GM18499 (cell line): ENCODE data around the gene FN3KRP.

Source experiments
- ATAC-seq: cut with Tn5 transposase; IDR thresholded peaks from one replicate; pipeline ENCODE4 v1.9.1; 2021; ENCODE audit warnings: moderate number of reproducible peaks; ENCODE audit not compliant: insufficient read depth, unreplicated experiment

The FN3KRP gene

GRCh38 chr17:82703935-82704865, 12.3 kb upstream of the FN3KRP start:
- no peak for ATAC-seq

- ATAC-seq: no peak
Measured at GRCh38 chr17:82704886-82705285, 11.6 kb upstream of the FN3KRP start.

DNA sequence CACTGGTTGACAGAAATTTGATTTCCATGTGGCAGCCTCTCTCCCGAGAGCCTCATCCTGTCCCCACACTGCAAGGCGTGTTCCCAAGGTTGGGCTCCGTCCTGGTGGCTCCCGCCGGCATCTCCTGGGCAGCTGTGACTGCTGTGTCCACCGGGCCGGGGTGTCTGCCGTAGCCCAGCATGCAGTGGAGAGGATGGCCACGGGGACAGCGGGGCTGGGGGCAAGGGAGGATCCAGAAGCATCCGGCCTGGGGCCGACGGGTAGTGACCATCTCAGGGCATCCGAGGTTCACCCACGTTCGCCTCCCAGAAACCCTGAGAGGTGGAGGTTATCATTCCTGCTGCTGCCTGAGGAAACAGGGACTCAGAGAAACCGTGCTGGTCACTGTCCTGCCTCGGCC, 10.8 kb upstream of the FN3KRP start:
- ATAC-seq: no peak

DNA sequence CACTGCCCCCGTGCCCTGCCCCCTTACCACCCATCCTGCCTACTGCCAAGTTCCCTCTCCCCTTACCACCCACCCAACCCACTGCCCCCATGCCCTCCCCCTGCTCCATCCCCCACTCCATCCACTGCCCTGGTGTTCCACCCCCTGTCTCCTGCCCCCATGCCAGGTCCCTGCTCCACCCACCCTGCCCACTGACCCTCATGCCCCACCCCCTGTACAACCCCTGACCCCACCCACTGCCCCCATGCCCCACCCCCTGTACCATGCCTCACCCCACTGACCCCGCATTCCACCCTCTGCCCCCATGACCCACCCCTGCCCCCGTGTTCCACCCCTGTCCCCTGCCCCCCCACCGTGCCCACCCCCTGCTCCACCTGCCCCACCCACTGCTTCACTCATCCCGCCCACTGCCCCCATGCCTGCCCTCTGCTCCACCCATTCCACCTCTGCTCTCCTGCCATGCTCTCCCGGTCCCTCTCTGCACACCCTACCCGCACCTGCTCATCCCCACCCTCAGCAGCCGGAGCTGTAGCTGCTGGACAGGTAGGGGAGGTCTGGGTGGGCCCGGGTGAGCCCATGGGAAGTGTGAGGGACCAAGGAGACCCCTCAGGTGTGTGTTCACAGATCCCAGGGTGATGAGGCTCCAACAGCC, 7.4 kb upstream of the FN3KRP start:
- ATAC-seq: no peak

- no peak for ATAC-seq
Measured at GRCh38 chr17:82709676-82710498, 6.6 kb upstream of the FN3KRP start.

- ATAC-seq: no peak
Measured at GRCh38 chr17:82710499-82711232, 5.8 kb upstream of the FN3KRP start.

GRCh38 chr17:82713071-82713723, 3.3 kb upstream of the FN3KRP start:
- no peak for ATAC-seq

- no peak for ATAC-seq
Measured at GRCh38 chr17:82718986-82719685, 2.6 kb downstream of the FN3KRP start.

DNA sequence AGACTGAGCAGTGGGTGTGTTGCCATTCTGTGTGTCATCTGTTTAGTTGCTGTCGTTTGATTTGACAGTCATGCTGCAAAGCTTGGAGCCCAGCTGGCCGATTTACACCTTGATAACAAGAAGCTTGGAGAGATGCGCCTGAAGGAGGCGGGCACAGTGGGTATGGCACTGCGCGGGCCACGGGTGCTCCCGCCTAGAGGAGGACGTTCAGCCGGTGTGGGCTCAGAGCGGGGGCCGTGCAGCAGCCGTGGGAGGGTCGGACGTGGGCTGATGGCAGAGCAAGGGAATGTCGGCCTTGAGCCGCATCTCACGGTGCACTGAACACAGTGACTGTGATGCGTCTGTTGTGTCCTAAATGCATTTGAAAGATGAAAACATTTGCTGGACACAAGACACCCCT, 3.7 kb downstream of the FN3KRP start:
- no peak for ATAC-seq

DNA sequence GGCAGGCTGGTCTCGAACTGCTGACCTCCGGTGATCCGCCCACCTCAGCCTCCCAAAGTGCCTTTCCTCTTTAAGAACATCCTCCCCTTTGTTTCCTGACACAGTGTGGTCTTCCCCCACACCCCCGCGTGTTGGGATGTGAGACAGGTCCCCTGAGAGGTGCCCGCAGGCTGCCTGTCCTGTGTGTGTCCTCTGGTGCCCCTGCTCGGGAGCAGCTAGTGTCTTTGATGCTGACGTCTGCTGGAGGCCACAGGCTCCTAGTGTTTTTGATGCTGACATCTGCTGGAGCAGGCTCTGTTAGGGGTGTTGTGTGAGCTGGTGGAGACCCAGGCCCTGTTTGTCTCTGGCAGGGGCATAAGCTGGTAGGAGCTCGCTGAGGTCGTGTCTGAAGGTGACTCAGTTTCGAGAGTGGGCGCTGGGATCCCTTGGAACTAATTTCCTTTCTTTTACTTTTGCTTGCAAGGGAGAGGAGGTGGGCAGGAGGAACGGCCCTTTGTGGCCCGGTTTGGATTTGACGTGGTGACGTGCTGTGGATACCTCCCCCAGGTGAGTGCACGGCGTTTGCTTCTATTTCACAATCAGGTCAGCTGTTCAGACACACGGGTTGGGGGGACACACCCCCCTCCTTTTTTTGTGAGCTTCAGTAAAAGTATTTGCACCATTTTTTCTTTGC, 6.0 kb downstream of the FN3KRP start:
- ATAC-seq: no peak

GRCh38 chr17:82723169-82723807, 6.8 kb downstream of the FN3KRP start:
- ATAC-seq: no peak

DNA sequence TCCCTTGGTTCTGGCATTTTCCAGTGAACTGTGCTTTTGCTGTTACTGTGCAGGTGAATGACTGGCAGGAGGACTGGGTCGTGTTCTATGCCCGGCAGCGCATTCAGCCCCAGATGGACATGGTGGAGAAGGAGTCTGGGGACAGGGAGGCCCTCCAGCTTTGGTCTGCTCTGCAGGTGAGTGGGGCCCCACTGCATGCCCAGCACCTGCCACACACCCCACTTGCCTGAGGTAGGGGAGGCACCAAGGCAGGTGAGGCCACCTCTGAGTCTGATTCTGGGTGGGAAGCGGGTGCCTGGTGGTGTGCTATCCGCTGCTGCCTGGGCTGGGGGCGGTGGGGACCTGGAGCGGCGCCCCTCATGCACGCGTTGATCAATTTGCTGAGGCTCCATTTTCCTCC, 9.9 kb downstream of the FN3KRP start:
- no peak for ATAC-seq

GRCh38 chr17:82729479-82730260, 13.2 kb downstream of the FN3KRP start:
- ATAC-seq: no peak

GRCh38 chr17:82732118-82732743, 15.7 kb downstream of the FN3KRP start:
- ATAC-seq: no peak

GRCh38 chr17:82734987-82735866, 18.7 kb downstream of the FN3KRP start, which contains the start of gene FN3K:
Gene FN3K, plus strand, starts transcription at chr17:82735615. Its CDS starts 22 bp downstream, at chr17:82735637.
- ATAC-seq: no peak
